A673 (cell line): Measurements from ENCODE around the gene SEPTIN8. TPM values are rescaled to one million over a fixed set of nuclear protein-coding genes. Genes with fewer than 3 reads are reported as not detected.

ENCODE experiments used
- BruUV-seq: library from RNA; stranded (reverse); fragments of 400-500 nt; replicated peaks from 2 replicates; lab custom pipeline; 2021; lab: Mats Ljungman, UMichigan
- CTCF ChIA-PET: fragments of 300-600 bp; sonication (Branson Sonifier 250); formaldehyde crosslinking; loops from one replicate; lab custom pipeline; 2022; ENCODE audit warnings: antibody characterized with exemption; lab: Charles Lee
- POLR2A ChIA-PET: fragments of 300-600 bp; sonication (Branson Sonifier 250); formaldehyde crosslinking; loops from one replicate; lab custom pipeline; 2022; ENCODE audit warnings: antibody characterized with exemption; ENCODE audit not compliant: low non-redundant PET; lab: Charles Lee
- DNase-seq: peaks from one replicate; pipeline ENCODE4 v3.0.0-alpha.2; 2015; ENCODE audit warnings: low spot score
- H3K27ac ChIP-seq: fragments of 200-600 bp; sonication (generic); 2 replicates; pipeline ENCODE4 v1.5.1; 2016; ENCODE audit warnings: mixed run types, low read depth, mild to moderate bottlenecking, mixed read lengths, antibody characterized with exemption, low read length; ENCODE audit not compliant: poor library complexity, severe bottlenecking
- H3K27me3 ChIP-seq: fragments of 200-600 bp; sonication (generic); replicated peaks from 2 replicates; pipeline ENCODE4 v1.6.1; 2017; ENCODE audit warnings: mixed run types, low read depth, mild to moderate bottlenecking, mixed read lengths, antibody characterized with exemption, low read length; ENCODE audit not compliant: insufficient read depth, poor library complexity
- H3K36me3 ChIP-seq: fragments of 200-600 bp; sonication (generic); 2 replicates; pipeline ENCODE4 v1.6.1; 2016; ENCODE audit warnings: mixed run types, mild to moderate bottlenecking, mixed read lengths, antibody characterized with exemption, low read length; ENCODE audit not compliant: insufficient read depth, poor library complexity, severe bottlenecking
- H3K4me1 ChIP-seq: fragments of 200-600 bp; sonication (generic); 2 replicates; pipeline ENCODE4 v1.6.1; 2017; ENCODE audit warnings: mixed run types, mild to moderate bottlenecking, mixed read lengths, antibody characterized with exemption, low read length; ENCODE audit not compliant: insufficient read depth, poor library complexity, severe bottlenecking
- H3K4me3 ChIP-seq: fragments of 200-600 bp; sonication (generic); 2 replicates; pipeline ENCODE4 v1.5.1; 2016; ENCODE audit warnings: low read depth, mixed run types, mild to moderate bottlenecking, mixed read lengths, low read length; ENCODE audit not compliant: poor library complexity, severe bottlenecking
- H3K9me3 ChIP-seq: fragments of 200-600 bp; sonication (generic); 2 replicates; pipeline ENCODE4 v1.6.1; 2016; ENCODE audit warnings: mixed run types, low read depth, mild to moderate bottlenecking, mixed read lengths, antibody characterized with exemption, low read length; ENCODE audit not compliant: poor library complexity, severe bottlenecking
- EZH2 ChIP-seq: fragments of 200-600 bp; sonication (generic); IDR thresholded peaks from 2 replicates; pipeline ENCODE4 v1.6.1; 2017; ENCODE audit warnings: borderline replicate concordance, low read depth, mild to moderate bottlenecking, mixed read lengths, antibody characterized with exemption, low read length; ENCODE audit not compliant: poor library complexity, severe bottlenecking
- intact Hi-C: fragments of 100-400 bp; cut with micrococcal nuclease; formaldehyde crosslinking; loops from one replicate; pipeline ENCODE4 v1.10.0; 2022; ENCODE audit not compliant: unreplicated experiment
- total RNA-seq: library from RNA; stranded (reverse); gene quantifications from 2 replicates; pipeline ENCODE4 v1.2.3, GENCODE V29; 2021
- TF ChIP-seq, protein P1 (sequence below): fragments of 300-800, 200-600 bp; sonication (generic); conservative IDR thresholded peaks from 2 replicates; pipeline ENCODE4 v1.5.1; 2017; ENCODE audit warnings: low read depth, mild to moderate bottlenecking, antibody characterized with exemption, low read length, moderate library complexity, mixed read lengths

SEPTIN8 gene
- total RNA-seq, 1 experiment from 2014 or later = 26.4 TPM

DNA sequence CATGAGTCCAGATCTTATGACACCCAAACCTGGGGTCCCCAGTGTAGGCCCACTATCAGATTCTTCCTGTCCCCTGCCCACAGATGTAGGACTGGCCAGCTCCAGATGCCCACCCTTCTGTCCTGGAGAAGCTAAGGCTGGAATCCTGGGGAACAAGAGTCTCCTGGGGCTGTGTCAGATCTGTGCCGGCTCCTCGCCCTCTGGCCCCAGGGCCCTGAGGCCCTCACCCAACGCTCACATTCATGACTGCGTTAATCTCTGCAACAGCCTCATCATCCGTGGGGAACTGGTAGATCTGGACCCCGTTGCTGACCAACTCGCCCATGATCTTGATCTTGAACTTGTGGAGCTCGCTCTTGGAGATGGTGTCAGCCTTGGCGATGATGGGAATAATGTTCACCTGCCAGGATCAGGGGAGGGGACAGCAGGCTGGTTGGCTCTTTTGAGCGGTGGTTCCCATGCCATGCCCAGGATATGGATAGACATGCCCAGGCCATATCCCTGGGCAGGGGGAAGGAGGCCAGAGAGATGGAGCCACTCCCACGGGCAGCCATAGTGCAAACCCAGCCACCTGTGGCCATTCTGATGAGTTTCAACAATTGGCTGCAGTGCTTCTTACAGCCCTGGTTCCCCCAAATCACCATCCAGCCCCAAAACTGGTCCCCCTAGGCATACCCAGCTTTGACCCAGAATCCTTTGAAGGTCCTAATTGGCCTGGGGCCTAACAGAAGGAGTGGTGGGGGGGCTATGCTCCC is 14.6 kb downstream of the SEPTIN8 start:
- no peak for TF ChIP-seq EZH2
- TF ChIP-seq, protein P1, sequence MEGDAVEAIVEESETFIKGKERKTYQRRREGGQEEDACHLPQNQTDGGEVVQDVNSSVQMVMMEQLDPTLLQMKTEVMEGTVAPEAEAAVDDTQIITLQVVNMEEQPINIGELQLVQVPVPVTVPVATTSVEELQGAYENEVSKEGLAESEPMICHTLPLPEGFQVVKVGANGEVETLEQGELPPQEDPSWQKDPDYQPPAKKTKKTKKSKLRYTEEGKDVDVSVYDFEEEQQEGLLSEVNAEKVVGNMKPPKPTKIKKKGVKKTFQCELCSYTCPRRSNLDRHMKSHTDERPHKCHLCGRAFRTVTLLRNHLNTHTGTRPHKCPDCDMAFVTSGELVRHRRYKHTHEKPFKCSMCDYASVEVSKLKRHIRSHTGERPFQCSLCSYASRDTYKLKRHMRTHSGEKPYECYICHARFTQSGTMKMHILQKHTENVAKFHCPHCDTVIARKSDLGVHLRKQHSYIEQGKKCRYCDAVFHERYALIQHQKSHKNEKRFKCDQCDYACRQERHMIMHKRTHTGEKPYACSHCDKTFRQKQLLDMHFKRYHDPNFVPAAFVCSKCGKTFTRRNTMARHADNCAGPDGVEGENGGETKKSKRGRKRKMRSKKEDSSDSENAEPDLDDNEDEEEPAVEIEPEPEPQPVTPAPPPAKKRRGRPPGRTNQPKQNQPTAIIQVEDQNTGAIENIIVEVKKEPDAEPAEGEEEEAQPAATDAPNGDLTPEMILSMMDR = no peak
- ChIA-PET CTCF (no interaction called here), POLR2A (no interaction called here)
- Histone ChIP-seq H3K4me3 (no peak overlapping the region), H3K9me3 (no peaks in the 10 kb centered on the region), H3K36me3 (peaks cover 10% of the 10 kb centered on the region), H3K4me1 (no peaks in the 10 kb centered on the region), H3K27ac (no peak overlapping the region), H3K27me3 (no peaks in the 10 kb centered on the region)
- no TSS peak for BruUV-seq
- intact Hi-C loops = no loop called here
- DNase-seq = no peak

DNA sequence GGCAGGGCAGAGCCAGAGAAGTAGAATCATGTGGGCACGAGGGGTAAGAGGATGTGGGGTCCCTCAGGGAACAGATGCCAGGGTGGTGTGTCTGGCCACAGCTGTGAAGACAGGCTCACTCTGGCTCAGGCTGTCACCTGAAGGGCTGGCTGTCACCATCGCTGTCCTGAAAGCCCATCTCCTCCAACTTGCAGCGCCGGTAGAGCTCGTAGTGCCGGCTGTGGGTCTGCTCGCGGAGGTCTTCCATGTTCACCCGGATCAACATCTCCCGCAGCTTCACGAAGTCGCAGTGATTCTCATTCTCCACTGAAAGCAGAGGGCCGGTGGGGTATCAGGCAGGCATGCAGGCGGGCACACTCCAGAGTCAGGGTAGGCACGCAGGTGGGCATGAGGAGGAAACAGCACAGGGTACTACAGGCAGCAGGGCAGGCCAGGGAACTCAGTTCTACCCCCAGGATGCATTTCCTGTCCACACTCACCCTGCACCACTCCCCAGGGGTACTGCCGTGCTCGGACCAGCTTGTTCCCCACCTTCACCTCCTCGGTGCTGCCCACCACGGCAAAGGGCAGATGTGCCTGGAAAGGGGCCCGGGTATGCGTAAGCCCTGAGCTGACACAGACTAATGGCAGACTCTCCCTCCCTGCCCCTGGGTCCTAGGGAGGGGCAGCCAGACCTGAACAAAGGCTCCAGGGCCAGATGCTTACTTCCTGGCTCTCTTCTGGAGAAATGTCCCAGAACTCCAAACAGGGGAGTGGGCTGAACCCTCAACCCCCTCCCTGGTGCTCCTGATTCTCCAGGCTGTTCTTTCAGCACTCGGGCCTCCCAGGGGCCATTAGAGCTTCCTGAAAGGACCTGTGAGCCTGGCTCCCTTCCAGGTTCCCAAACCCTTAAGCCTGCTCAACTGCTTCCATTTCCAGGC is 15.5 kb downstream of the SEPTIN8 start:
- intact Hi-C loops = no loop called here
- Histone ChIP-seq H3K36me3 (peaks cover 10% of the 10 kb centered on the region), H3K4me1 (no peaks in the 10 kb centered on the region), H3K27ac (no peak overlapping the region), H3K4me3 (no peak overlapping the region), H3K9me3 (no peaks in the 10 kb centered on the region), H3K27me3 (no peaks in the 10 kb centered on the region)
- no TSS peak for BruUV-seq
- no peak for TF ChIP-seq EZH2
- TF ChIP-seq, protein P1 = no peak
- POLR2A ChIA-PET = no interaction called here
- DNase-seq = no peak
- CTCF ChIA-PET = no interaction called here

DNA sequence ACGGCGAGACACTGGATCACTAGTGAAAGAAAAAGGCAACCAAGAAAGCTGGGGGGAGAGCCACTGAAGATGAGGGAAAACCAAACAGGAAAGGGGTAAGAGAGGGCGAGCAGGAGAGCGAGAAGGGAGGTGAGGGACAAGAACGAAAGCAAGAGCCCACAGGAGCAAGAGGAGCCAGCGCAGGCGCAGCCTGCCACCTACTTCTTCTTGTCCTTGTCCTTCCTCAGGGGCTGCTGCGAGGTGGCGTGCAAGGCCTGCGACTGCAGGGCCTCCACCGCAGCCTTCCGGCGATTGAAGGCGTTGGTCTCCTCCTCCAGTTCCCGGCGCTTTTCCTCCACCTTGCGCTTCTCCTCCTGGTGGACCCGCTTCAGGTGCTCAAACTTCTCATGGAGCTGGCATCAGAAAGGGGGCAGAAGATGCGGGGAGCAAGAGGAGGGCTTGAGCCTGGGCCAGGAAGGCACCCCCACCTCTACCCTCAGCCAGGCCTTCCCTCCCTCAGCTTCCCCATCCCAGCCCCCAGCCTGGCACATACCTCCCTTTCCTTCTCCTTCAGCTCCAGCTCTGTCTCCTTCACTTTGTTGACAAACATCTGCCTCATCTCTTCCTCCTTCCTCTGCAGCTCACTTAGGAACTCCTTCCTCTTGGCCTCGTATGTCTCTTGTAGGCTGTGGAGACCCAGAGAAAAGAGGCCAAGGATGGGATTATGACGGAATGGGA is 16.3 kb downstream of the SEPTIN8 start:
- ChIA-PET CTCF (no interaction called here), POLR2A (no interaction called here)
- H3K9me3 ChIP-seq = no peaks in the 10 kb centered on the region
- H3K4me1 ChIP-seq = no peaks in the 10 kb centered on the region
- intact Hi-C loops = no loop called here
- H3K27me3 ChIP-seq = no peaks in the 10 kb centered on the region
- H3K4me3 ChIP-seq = no peak overlapping the region
- BruUV-seq = no TSS peak
- TF ChIP-seq, protein P1 = no peak
- no peak for TF ChIP-seq EZH2
- H3K27ac ChIP-seq = no peak overlapping the region
- H3K36me3 ChIP-seq = peaks cover 10% of the 10 kb centered on the region
- no peak for DNase-seq
